Tibial nerve (tissue), 3 donors: ENCODE measurements around the gene C5orf58.
A peak's percentile ranks its signal among the peaks of the same experiment; 100 is the strongest.

ENCODE experiments used
- POLR2A ChIP-seq, 2 donors: fragments of 450-650 bp; IDR thresholded peaks; one replicate each; pipeline ENCODE4 v1.6.1; 2017; ENCODE audit warnings: antibody characterized with exemption in 2 of 2, mild to moderate bottlenecking in 2 of 2, moderate library complexity in 2 of 2
- TF ChIP-seq, protein P1 (sequence below), 5 experiments: fragments of 200-600 bp in 3 of 5; fragments of 450-650 bp in 2 of 5; sonication (generic) in 3 of 5; IDR thresholded peaks; one replicate each; pipeline ENCODE4 v1.5.1; 2016 to 2019; ENCODE audit warnings: antibody characterized with exemption in 5 of 5, mild to moderate bottlenecking in 3 of 5, moderate library complexity in 2 of 5

DNA sequence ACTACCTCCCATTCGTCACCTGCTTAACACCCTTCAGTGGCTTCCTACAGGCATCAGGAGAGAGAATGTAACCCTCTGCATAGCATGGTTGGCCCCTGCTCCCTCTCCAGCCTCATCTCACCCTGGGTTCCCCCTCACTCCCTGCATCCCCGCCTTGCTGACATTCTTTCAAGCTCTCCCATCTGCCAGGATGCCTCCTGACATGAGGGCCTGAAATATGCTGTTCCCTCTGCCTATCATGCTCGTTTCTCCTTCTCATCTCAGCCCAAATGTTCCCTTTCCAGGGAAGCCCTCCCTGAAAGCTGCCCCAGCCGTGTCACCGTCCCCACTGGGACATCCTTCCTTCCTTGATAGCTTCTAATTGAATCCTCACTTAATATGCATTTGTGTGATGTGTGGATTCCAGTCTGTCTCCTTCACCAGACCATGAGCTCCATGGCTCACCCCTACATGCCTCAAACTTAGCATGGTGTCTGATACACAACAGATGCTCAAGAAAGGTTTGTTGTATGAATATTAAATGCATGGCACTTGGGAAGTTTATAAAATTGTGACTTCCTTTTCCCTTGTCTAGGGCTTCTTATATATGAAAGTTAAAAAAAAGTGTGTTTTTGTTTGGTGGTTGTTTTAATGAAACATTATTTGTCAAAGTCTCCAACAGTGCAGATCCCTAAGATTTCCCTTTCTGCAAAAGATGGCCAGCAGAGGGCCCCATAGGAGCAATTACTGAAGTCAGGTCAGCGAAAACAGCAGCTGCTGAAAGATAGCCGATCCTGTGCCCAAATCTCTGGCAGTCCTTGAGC lies 7.3 kb upstream of the C5orf58 start:
- TF ChIP-seq, protein P1, sequence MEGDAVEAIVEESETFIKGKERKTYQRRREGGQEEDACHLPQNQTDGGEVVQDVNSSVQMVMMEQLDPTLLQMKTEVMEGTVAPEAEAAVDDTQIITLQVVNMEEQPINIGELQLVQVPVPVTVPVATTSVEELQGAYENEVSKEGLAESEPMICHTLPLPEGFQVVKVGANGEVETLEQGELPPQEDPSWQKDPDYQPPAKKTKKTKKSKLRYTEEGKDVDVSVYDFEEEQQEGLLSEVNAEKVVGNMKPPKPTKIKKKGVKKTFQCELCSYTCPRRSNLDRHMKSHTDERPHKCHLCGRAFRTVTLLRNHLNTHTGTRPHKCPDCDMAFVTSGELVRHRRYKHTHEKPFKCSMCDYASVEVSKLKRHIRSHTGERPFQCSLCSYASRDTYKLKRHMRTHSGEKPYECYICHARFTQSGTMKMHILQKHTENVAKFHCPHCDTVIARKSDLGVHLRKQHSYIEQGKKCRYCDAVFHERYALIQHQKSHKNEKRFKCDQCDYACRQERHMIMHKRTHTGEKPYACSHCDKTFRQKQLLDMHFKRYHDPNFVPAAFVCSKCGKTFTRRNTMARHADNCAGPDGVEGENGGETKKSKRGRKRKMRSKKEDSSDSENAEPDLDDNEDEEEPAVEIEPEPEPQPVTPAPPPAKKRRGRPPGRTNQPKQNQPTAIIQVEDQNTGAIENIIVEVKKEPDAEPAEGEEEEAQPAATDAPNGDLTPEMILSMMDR (IDR thresholded peaks at IDR 0.05) = peak; percentile 64 to 87 (median 74)
- no peak for TF ChIP-seq POLR2A (IDR thresholded peaks at IDR 0.05)
